Uterus (tissue), 2 donors: ENCODE measurements around the gene NKAPD1.

Experiments
- CTCF ChIP-seq, 4 experiments: fragments of 200-600 bp in 2 of 4; fragments of 450-650 bp in 2 of 4; sonication (generic) in 2 of 4; IDR thresholded peaks; one replicate each; pipeline ENCODE4 v1.5.1; 2016 to 2019; ENCODE audit warnings: antibody characterized with exemption in 4 of 4, mild to moderate bottlenecking in 2 of 4, moderate library complexity in 1 of 4
- POLR2A ChIP-seq, 2 donors: fragments of 450-650 bp; IDR thresholded peaks; one replicate each; pipeline ENCODE4 v1.6.1; 2016; ENCODE audit warnings: antibody characterized with exemption in 2 of 2, mild to moderate bottlenecking in 1 of 2, moderate library complexity in 1 of 2

GRCh38 chr11:112025707-112026106, 48.4 kb upstream of the NKAPD1 start:
- no peak for TF ChIP-seq CTCF (IDR thresholded peaks at IDR 0.05)
- TF ChIP-seq POLR2A (IDR thresholded peaks at IDR 0.05) = no peak
